ENCODE data around the gene THRB.

Gene THRB

GRCh38 chr3:24342275-24342674 is 152.4 kb downstream of the THRB start:
- DNase-seq = no peak

GRCh38 chr3:24341668-24342067 is 153.0 kb downstream of the THRB start:
- DNase-seq = no peak

GRCh38 chr3:24340966-24341365 is 153.7 kb downstream of the THRB start:
- DNase-seq = no peak

- no peak for DNase-seq
These were observed 154.5 kb downstream of the THRB start for GRCh38 chr3:24340161-24340560.

GRCh38 chr3:24339266-24339825 is 155.3 kb downstream of the THRB start:
- DNase-seq = no peak

- no peak for DNase-seq
These were observed 156.1 kb downstream of the THRB start for GRCh38 chr3:24338409-24339130.

- DNase-seq = no peak
These were observed 158.5 kb downstream of the THRB start for GRCh38 chr3:24336101-24336500.

GRCh38 chr3:24332092-24332491 is 162.6 kb downstream of the THRB start:
- no peak for DNase-seq

- no peak for DNase-seq
These were observed 171.4 kb downstream of the THRB start for GRCh38 chr3:24323272-24323671.

GRCh38 chr3:24320601-24321000 is 174.0 kb downstream of the THRB start:
- no peak for DNase-seq

- DNase-seq = no peak
These were observed 175.9 kb downstream of the THRB start for GRCh38 chr3:24318677-24319287.

GRCh38 chr3:24316887-24317383 is 177.7 kb downstream of the THRB start:
- no peak for DNase-seq

GRCh38 chr3:24315971-24316370 is 178.7 kb downstream of the THRB start:
- no peak for DNase-seq

- no peak for DNase-seq
These were observed 179.3 kb downstream of the THRB start for GRCh38 chr3:24315356-24315755.

- no peak for DNase-seq
These were observed 182.8 kb downstream of the THRB start for GRCh38 chr3:24311881-24312280.

GRCh38 chr3:24310887-24311286 is 183.8 kb downstream of the THRB start:
- no peak for DNase-seq

GRCh38 chr3:24306518-24306917 is 188.1 kb downstream of the THRB start:
- DNase-seq = no peak

GRCh38 chr3:24305795-24306467 is 188.7 kb downstream of the THRB start:
- DNase-seq = no peak

- DNase-seq = no peak
These were observed 191.4 kb downstream of the THRB start for GRCh38 chr3:24303057-24303754.

GRCh38 chr3:24302396-24302795 is 192.3 kb downstream of the THRB start:
- DNase-seq = no peak

GRCh38 chr3:24300949-24301348 is 193.7 kb downstream of the THRB start:
- DNase-seq = no peak

- no peak for DNase-seq
These were observed 194.6 kb downstream of the THRB start for GRCh38 chr3:24299806-24300626.
